ENCODE results near the gene DSCAML1.

Gene DSCAML1

GRCh38 chr11:117392001-117392690 is 404.9 kb downstream of the DSCAML1 start:
- DNase-seq = no peak

DNA sequence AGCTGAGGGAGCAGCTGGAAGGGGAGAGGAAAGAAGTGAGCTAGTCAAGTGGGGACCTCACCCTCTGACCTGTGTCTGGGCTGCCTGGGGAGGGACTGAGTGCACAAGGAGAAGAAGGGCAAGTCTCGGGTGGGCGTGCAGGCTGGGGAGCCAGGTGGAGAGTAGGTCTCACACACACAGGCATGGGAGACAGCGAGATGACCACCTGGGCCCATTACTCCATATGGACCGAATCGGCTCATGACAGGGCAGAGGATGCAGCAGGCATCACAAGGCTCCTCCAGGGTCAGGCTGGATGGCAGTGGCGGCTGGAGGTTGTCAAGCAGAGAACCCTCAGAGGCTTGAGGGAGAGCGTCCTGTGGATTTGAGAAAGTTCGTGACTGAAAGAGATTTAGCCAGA is 405.8 kb downstream of the DSCAML1 start:
- DNase-seq = no peak

- no peak for DNase-seq
Observed at GRCh38 chr11:117390743-117391142, 406.3 kb downstream of the DSCAML1 start.

GRCh38 chr11:117387992-117388755 is 408.8 kb downstream of the DSCAML1 start:
- DNase-seq = no peak

GRCh38 chr11:117385906-117386305 is 411.1 kb downstream of the DSCAML1 start:
- no peak for DNase-seq

DNA sequence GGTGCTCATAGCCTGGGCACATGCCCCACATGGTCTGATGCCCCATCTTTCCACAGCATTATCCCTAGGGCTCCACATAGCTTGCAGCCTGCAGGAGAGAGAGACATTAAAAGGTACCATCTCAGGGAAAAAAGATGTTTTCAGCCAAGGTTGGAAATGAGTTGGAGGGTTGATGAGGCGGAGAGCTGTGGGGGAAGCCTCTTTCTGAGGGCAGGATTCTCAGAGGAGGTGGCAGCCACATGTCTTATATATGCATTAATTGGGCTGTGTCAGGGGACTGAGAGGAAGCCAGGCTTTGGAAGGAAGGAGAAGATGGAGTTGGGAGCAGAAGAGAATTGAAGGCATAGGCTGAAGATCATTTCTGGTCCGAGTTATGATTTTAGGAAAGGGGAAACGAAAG is 411.5 kb downstream of the DSCAML1 start:
- no peak for DNase-seq

DNA sequence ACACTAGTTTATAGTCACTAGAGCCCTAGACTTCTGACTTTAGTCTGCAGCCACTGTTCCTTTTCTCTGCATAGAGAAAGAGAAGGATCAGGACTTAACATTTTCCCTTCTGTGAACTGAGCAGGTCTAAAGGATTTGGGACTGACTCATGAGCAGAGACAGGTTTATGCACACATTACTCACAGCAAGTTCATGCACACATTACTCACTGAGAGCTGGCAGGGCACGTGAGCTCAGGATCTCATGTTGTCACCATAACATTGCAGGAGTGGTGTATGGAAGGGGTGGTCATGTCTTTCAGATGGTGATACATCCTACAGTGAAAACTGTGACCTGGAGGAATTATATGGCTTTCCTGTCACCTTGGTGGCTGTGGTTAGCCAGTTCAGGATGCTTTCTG is 413.0 kb downstream of the DSCAML1 start:
- no peak for DNase-seq

DNA sequence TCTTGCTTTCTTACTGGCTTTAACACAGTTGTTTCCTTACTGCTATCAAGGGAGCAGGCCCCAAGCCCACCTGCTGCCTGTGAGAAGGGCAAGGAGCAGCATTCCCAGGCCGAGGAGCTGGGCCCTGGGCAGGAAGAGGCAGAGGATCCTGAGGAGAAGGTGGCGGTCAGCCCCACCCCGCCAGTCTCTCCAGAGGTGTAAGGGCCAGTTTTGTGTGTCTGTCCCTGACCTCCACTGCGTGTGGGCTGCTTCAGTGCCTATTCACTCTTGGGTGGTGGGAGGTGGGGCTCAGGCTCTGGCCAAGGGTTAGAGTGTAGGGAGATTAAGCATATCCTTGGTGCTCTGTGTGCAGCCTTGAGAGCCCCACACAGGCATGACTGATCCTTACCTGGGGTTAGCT is 414.3 kb downstream of the DSCAML1 start:
- no peak for DNase-seq

DNA sequence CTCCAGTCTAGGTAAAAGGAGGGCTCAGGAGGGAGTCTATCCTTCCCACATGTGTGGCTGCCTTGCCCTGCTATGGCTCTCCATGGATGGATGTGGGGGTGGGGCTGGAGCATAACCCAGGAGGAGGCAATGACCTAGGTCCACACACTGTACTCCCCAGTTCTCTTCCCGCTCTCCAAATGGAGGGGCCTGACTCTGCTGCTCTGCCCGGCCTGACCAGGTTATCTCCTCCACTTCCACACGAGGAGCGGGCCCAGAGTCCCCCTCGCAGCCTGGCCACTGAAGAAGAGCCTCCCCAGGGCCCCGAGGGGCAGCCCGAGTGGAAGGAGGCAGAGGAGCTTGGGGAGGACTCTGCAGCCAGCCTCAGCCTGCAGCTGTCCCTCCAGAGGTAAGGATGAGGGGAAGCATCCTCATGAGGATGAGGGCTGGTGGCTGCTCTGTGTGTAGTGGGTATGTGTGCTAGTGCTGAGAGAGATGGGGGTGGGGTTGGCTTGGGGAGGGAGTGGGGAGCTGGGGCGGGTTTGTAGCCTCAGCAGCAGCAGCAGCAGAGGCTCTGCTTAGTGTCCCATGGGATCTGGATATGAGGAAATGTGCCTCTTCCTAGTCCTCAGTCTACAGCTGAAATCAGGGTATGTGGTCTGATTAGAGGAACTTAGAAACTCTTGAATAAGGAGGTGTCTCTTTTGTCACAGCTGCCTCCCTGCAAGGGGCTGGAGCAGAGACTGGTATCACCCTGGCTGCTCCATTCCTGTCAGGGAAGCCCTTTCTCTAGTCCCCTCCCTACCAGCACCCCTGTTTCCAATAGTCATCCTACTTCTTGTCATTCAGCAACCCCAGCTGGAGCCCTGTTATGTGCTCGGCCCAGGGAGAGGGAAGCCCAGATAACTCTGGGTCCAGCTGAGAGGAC is 415.3 kb downstream of the DSCAML1 start:
- no peak for DNase-seq

GRCh38 chr11:117380676-117381075 is 416.3 kb downstream of the DSCAML1 start:
- DNase-seq = no peak

DNA sequence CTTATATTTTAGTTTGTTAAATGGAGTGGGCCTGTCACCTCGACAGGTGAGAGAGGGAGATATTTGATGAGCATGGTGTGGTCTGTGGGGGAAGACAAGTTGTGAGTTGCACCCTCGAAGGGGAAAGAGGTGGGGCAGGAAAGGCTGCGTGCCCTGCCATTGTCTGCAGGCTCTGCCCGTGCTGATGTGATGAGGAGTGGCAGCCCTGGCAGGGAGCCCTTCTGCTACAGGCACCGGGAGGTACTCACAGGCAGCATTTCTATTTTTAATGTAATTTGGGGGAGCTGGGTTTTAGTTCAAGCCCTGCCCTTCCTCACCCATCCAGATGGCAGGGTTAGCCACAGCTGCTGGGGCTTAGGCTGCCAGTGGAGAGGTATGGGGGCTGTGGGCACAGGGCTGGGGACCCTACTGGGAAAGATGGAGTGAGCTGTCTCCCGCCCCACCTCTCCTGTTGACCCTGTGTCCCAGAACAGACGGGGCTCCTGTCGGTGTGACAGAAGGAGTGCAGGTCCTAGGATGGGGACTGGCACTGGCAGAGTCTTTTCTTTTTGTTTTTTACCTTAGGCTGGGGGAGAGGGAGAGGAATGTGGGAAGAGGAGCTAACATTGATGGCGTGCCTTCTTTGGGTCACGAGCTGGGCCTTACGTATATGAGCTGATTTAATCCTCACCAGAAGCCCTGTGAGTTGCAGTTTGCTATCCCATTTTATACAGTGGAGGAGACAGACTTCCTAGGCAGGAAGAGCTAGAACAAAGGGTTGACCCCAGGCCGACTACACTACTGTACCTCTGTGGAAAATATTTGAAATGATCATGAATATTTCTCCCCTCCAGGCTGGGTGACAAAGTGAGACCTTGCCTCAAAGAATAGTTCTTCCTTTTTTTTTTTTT is 417.8 kb downstream of the DSCAML1 start:
- no peak for DNase-seq

Measured in AML-193 (cell line).